SK-N-SH (cell line): Measurements from ENCODE around the gene MYOG.

ENCODE experiments used
- ELF1 ChIP-seq: IDR thresholded peaks from 2 replicates; pipeline ENCODE4 v1.4.0; 2012
- EP300 ChIP-seq, 2 experiments: IDR thresholded peaks; 2 replicates each; pipeline versions ENCODE4 v1.4.0 to v1.6.1; 2012; ENCODE audit warnings: borderline replicate concordance in 1 of 2, low read depth in 1 of 2, low read length in 1 of 2
- EZH2phosphoT487 ChIP-seq: fragments of 200-600 bp; sonication (generic); IDR thresholded peaks from 2 replicates; pipeline ENCODE4 v1.6.1; 2017; ENCODE audit warnings: low read depth, mixed run types, mild to moderate bottlenecking, antibody characterized with exemption, moderate library complexity, borderline replicate concordance
- JUND ChIP-seq: IDR thresholded peaks from 2 replicates; pipeline ENCODE4 v1.4.0; 2012
- NFIC ChIP-seq: IDR thresholded peaks from 2 replicates; pipeline ENCODE4 v1.4.0; 2012; ENCODE audit warnings: borderline replicate concordance
- NRF1 ChIP-seq: IDR thresholded peaks from 2 replicates; pipeline ENCODE4 v1.6.1; 2012; ENCODE audit warnings: low read depth, mild to moderate bottlenecking, low read length
- POLR2AphosphoS5 ChIP-seq: IDR thresholded peaks from 2 replicates; pipeline ENCODE4 v1.6.1; 2012; ENCODE audit warnings: low read depth, low read length
- TF ChIP-seq, protein P1 (sequence below): fragments of 200-600 bp; sonication (generic); IDR thresholded peaks from 2 replicates; pipeline ENCODE4 v1.6.1; 2017; ENCODE audit warnings: antibody characterized with exemption, mild to moderate bottlenecking, moderate library complexity
- TF ChIP-seq, protein P2 (sequence below): fragments of 150-350 bp; IDR thresholded peaks from 2 replicates; pipeline ENCODE4 v1.6.1; 2016; ENCODE audit warnings: mild to moderate bottlenecking, low read depth, low read length

DNA sequence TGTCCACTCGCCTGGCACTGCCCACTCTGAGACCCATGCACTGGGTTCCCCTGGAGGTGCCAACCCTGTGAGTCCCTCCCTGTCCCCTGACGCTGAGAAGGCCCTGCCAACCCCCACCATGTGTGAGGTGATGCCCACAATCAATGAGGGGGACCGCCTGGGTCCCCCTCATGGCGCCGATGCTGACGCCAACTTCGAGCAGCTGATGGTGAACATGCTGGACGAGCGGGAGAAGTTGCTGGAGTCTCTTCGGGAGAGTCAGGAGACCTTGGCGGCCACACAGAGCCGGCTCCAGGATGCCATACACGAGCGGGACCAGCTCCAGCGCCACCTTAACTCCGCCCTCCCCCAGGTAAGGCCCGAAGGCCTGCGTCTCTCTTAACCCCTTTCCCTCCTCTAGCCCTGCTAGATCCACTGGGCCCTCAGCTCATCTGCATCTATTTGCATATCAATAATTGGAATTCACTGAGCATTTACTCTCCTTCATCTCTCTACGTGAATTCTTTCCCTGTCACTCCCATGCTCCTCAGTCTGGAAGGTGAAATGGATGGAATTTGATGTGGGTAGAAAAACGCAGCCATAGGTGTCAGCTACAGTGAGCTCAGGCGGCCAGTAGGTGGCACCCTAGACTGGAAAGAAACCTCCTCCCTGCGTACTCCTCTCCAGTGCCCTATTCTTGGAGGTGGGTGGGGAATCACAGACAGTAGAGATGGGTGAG is 46.8 kb downstream of the MYOG start:
- TF ChIP-seq ELF1 (no peak), POLR2AphosphoS5 (no peak), NFIC (no peak), JUND (no peak), NRF1 (no peak), EP300 (IDR thresholded peaks at IDR 0.05; ENCODE audit: borderline replicate concordance in 1 of 2, low read depth in 1 of 2, low read length in 1 of 2) (no peak), EZH2phosphoT487 (no peak)
- TF ChIP-seq, protein P1, sequence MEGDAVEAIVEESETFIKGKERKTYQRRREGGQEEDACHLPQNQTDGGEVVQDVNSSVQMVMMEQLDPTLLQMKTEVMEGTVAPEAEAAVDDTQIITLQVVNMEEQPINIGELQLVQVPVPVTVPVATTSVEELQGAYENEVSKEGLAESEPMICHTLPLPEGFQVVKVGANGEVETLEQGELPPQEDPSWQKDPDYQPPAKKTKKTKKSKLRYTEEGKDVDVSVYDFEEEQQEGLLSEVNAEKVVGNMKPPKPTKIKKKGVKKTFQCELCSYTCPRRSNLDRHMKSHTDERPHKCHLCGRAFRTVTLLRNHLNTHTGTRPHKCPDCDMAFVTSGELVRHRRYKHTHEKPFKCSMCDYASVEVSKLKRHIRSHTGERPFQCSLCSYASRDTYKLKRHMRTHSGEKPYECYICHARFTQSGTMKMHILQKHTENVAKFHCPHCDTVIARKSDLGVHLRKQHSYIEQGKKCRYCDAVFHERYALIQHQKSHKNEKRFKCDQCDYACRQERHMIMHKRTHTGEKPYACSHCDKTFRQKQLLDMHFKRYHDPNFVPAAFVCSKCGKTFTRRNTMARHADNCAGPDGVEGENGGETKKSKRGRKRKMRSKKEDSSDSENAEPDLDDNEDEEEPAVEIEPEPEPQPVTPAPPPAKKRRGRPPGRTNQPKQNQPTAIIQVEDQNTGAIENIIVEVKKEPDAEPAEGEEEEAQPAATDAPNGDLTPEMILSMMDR, result peak; percentile 97
- TF ChIP-seq, protein P2, sequence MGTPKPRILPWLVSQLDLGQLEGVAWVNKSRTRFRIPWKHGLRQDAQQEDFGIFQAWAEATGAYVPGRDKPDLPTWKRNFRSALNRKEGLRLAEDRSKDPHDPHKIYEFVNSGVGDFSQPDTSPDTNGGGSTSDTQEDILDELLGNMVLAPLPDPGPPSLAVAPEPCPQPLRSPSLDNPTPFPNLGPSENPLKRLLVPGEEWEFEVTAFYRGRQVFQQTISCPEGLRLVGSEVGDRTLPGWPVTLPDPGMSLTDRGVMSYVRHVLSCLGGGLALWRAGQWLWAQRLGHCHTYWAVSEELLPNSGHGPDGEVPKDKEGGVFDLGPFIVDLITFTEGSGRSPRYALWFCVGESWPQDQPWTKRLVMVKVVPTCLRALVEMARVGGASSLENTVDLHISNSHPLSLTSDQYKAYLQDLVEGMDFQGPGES, result no peak
